ENCODE results near the gene RPS27. TPM values are rescaled to one million over a fixed set of nuclear protein-coding genes. Genes with fewer than 3 reads are reported as not detected.

Gene RPS27
- over 10,000 TPM; 15,695 to 24,474 (median 20,858) TPM for polyA plus RNA-seq (ENCODE audit: low read depth in 6 of 6)

GRCh38 chr1:153990468-153991150 is at the start of gene RPS27:
Gene RPS27, plus strand, starts transcription at chr1:153990762. Its CDS starts 35 bp downstream, at chr1:153990797.
- ATAC-seq (ENCODE audit: low read depth in 2 of 2) = peak; percentile 85 to 86
- H3K4me3 Mint-ChIP-seq = peak within 1 kb of the TSS; percentile 93 to 100 (median 97)
- H3K4me1 Mint-ChIP-seq = peaks cover 41 to 58% (median 47%) of the 10 kb centered on the region in 3 donors
- peak; percentile 91 for DNase-seq
- H3K27ac Mint-ChIP-seq = peak within 1 kb of the TSS; percentile 98 to 100 (median 100)
- no peaks in the 10 kb centered on the region for H3K9me3 Mint-ChIP-seq
- no peaks in the 10 kb centered on the region for H3K27me3 Mint-ChIP-seq
- peaks cover 23 to 29% of the 10 kb centered on the region in 2 donors for H3K36me3 Mint-ChIP-seq

- Mint-ChIP-seq H3K36me3 (peaks cover 0 to 16% of the 10 kb centered on the region in 2 donors), H3K4me3 (peak overlapping the region in 4 of 8 donors; percentile 9 to 97 (median 60)), H3K4me1 (peaks cover 41 to 64% (median 51%) of the 10 kb centered on the region in 3 donors), H3K27ac (peak overlapping the region in 4 of 6 donors; percentile 69 to 98 (median 84)), H3K27me3 (peaks cover 0 to 4% (median 0%) of the 10 kb centered on the region in 3 donors), H3K9me3 (peaks cover 0 to 2% (median 0%) of the 10 kb centered on the region in 7 donors)
- no peak for ATAC-seq (ENCODE audit: low read depth in 2 of 2)
- no peak for DNase-seq
These were observed 48.5 kb upstream of the RPS27 start for GRCh38 chr1:153941826-153942725.

- ATAC-seq (ENCODE audit: low read depth in 2 of 2) = no peak
- Mint-ChIP-seq H3K9me3 (peaks cover 0 to 2% (median 0%) of the 10 kb centered on the region in 7 donors), H3K4me1 (peaks cover 44 to 63% (median 55%) of the 10 kb centered on the region in 3 donors), H3K27ac (peak overlapping the region in 5 of 6 donors; percentile 51 to 98 (median 86)), H3K36me3 (peaks cover 0 to 16% of the 10 kb centered on the region in 2 donors), H3K4me3 (peak overlapping the region in 5 of 8 donors; percentile 29 to 97 (median 75)), H3K27me3 (peaks cover 0 to 4% (median 0%) of the 10 kb centered on the region in 3 donors)
- no peak for DNase-seq
These were observed 47.6 kb upstream of the RPS27 start for GRCh38 chr1:153942766-153943549.

- H3K9me3 Mint-ChIP-seq = peaks cover 0 to 2% (median 0%) of the 10 kb centered on the region in 7 donors
- peak overlapping the region; percentile 85 to 99 (median 96) for H3K4me3 Mint-ChIP-seq
- H3K36me3 Mint-ChIP-seq = peaks cover 0 to 16% of the 10 kb centered on the region in 2 donors
- no peak for DNase-seq
- ATAC-seq (ENCODE audit: low read depth in 2 of 2) = no peak
- peaks cover 50 to 64% (median 56%) of the 10 kb centered on the region in 3 donors for H3K4me1 Mint-ChIP-seq
- H3K27ac Mint-ChIP-seq = peak overlapping the region; percentile 98 to 100 (median 100)
- peaks cover 0 to 4% (median 0%) of the 10 kb centered on the region in 3 donors for H3K27me3 Mint-ChIP-seq
These were observed 46.3 kb upstream of the RPS27 start for GRCh38 chr1:153944005-153944826.

GRCh38 chr1:153944827-153945117 is 45.8 kb upstream of the RPS27 start:
- ATAC-seq (ENCODE audit: low read depth in 2 of 2) (no peak), DNase-seq (no peak)
- Mint-ChIP-seq H3K4me3 (peak overlapping the region; percentile 85 to 99 (median 96)), H3K27me3 (peaks cover 0 to 4% (median 0%) of the 10 kb centered on the region in 3 donors), H3K36me3 (peaks cover 0 to 12% of the 10 kb centered on the region in 2 donors), H3K27ac (peak overlapping the region; percentile 98 to 100 (median 100)), H3K9me3 (peaks cover 0 to 2% (median 0%) of the 10 kb centered on the region in 7 donors), H3K4me1 (peaks cover 49 to 63% (median 56%) of the 10 kb centered on the region in 3 donors)

GRCh38 chr1:153945131-153945794 is 45.3 kb upstream of the RPS27 start:
- H3K36me3 Mint-ChIP-seq = peaks cover 2 to 12% of the 10 kb centered on the region in 2 donors
- peak overlapping the region; percentile 98 to 100 (median 100) for H3K27ac Mint-ChIP-seq
- H3K4me3 Mint-ChIP-seq = peak overlapping the region; percentile 85 to 99 (median 96)
- peaks cover 0 to 2% (median 0%) of the 10 kb centered on the region in 7 donors for H3K9me3 Mint-ChIP-seq
- H3K4me1 Mint-ChIP-seq = peaks cover 52 to 64% (median 56%) of the 10 kb centered on the region in 3 donors
- peak; percentile 53 to 57 for ATAC-seq (ENCODE audit: low read depth in 2 of 2)
- H3K27me3 Mint-ChIP-seq = peaks cover 0 to 4% (median 0%) of the 10 kb centered on the region in 3 donors
- DNase-seq = peak; percentile 86

GRCh38 chr1:153945795-153946621 is 44.6 kb upstream of the RPS27 start:
- peaks cover 54 to 65% (median 60%) of the 10 kb centered on the region in 3 donors for H3K4me1 Mint-ChIP-seq
- H3K4me3 Mint-ChIP-seq = peak overlapping the region; percentile 85 to 99 (median 96)
- ATAC-seq (ENCODE audit: low read depth in 2 of 2) = peak; percentile 76
- peaks cover 0 to 2% (median 0%) of the 10 kb centered on the region in 7 donors for H3K9me3 Mint-ChIP-seq
- H3K27me3 Mint-ChIP-seq = peaks cover 0 to 4% (median 0%) of the 10 kb centered on the region in 3 donors
- H3K36me3 Mint-ChIP-seq = peaks cover 6 to 13% of the 10 kb centered on the region in 2 donors
- H3K27ac Mint-ChIP-seq = peak overlapping the region; percentile 98 to 100 (median 100)
- DNase-seq = peak; percentile 99

GRCh38 chr1:153946622-153947241 is 43.8 kb upstream of the RPS27 start, which contains the start of gene DENND4B:
Gene DENND4B, minus strand, starts transcription at chr1:153946718. Its CDS starts 2,344 bp downstream, at chr1:153944374.
- peaks cover 0 to 4% (median 0%) of the 10 kb centered on the region in 3 donors for H3K27me3 Mint-ChIP-seq
- peak within 1 kb of the TSS; percentile 85 to 99 (median 96) for H3K4me3 Mint-ChIP-seq
- peak within 1 kb of the TSS; percentile 98 to 100 (median 100) for H3K27ac Mint-ChIP-seq
- ATAC-seq (ENCODE audit: low read depth in 2 of 2) (peak; percentile 42), DNase-seq (peak; percentile 82)
- peaks cover 6 to 18% of the 10 kb centered on the region in 2 donors for H3K36me3 Mint-ChIP-seq
- H3K9me3 Mint-ChIP-seq = peaks cover 0 to 2% (median 0%) of the 10 kb centered on the region in 7 donors
- H3K4me1 Mint-ChIP-seq = peaks cover 56 to 68% (median 64%) of the 10 kb centered on the region in 3 donors

- Mint-ChIP-seq H3K4me1 (peaks cover 53 to 64% (median 59%) of the 10 kb centered on the region in 3 donors), H3K9me3 (no peaks in the 10 kb centered on the region), H3K4me3 (no peak overlapping the region), H3K27me3 (no peaks in the 10 kb centered on the region), H3K27ac (peak overlapping the region in 2 of 6 donors; percentile 70 to 82), H3K36me3 (peaks cover 6 to 33% of the 10 kb centered on the region in 2 donors)
- ATAC-seq (ENCODE audit: low read depth in 2 of 2) = no peak
- no peak for DNase-seq
These were observed 39.4 kb upstream of the RPS27 start for GRCh38 chr1:153951183-153951582.

GRCh38 chr1:153951801-153952200 is 38.8 kb upstream of the RPS27 start:
- DNase-seq (no peak), ATAC-seq (ENCODE audit: low read depth in 2 of 2) (no peak)
- Mint-ChIP-seq H3K9me3 (no peaks in the 10 kb centered on the region), H3K4me3 (no peak overlapping the region), H3K4me1 (peaks cover 57 to 67% (median 63%) of the 10 kb centered on the region in 3 donors), H3K36me3 (peaks cover 6 to 33% of the 10 kb centered on the region in 2 donors), H3K27me3 (no peaks in the 10 kb centered on the region), H3K27ac (peak overlapping the region in 4 of 6 donors; percentile 22 to 86 (median 46))
